Endothelial cell of umbilical vein (primary cell): ENCODE results near the gene POLD3.

Experiments used
- EZH2 ChIP-seq: IDR thresholded peaks from 2 replicates; pipeline ENCODE4 v1.6.1; 2012; ENCODE audit warnings: borderline replicate concordance, low read depth, mild to moderate bottlenecking, moderate library complexity, low read length, inconsistent platforms; ENCODE audit not compliant: severe bottlenecking
- POLR2A ChIP-seq: IDR thresholded peaks from 2 replicates; pipeline ENCODE4 v1.6.1; 2012; ENCODE audit warnings: low read depth, mild to moderate bottlenecking, control low read depth, low read length
- TF ChIP-seq, protein P1 (sequence below), 2 donors: IDR thresholded peaks; 1 replicate in 1 of 2; 2 replicates in 1 of 2; pipeline ENCODE4 v1.5.1; 2011; ENCODE audit warnings: low read length in 2 of 2, mild to moderate bottlenecking in 2 of 2, moderate library complexity in 2 of 2, control low read depth in 1 of 2, inconsistent platforms in 1 of 2, low read depth in 1 of 2; ENCODE audit not compliant: insufficient read depth in 1 of 2; ENCODE audit errors: extremely low read depth in 1 of 2

DNA sequence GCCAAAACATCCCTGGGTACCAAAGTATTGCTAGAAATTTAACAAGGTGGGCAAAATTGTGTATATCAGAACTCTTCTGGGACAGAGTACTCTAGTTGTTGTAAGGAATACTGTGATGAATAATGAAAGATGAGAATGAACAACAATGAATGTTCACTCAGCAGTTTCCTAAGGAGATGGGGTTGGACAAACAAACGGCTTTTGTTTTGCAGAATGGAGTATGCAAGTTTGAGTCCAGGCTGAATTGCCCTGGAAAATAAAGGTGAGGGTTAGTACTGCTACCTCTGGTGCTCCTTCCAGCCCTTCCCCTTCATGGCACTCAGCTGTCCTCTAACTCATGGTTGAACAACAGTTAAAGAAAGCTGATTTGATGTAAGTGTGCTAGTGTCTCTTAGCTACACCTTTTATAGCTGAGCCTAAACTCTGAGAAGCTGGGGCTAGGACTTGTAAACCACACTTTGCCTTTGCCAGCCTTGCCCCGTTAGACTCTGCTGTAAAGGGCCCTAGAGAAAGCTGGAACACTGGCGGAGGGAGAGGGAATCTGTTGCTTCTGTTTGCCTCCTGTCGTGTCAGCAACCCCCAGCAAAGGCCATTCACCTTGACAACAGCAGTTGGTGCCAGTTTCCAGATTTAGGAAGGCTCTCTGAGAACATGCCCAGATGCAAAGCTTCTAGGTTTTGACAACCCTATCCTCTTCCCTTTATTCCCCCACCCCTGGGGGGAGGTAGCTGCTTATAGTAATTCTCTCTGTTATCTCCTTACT, 41.2 kb upstream of the POLD3 start:
- TF ChIP-seq, protein P1, sequence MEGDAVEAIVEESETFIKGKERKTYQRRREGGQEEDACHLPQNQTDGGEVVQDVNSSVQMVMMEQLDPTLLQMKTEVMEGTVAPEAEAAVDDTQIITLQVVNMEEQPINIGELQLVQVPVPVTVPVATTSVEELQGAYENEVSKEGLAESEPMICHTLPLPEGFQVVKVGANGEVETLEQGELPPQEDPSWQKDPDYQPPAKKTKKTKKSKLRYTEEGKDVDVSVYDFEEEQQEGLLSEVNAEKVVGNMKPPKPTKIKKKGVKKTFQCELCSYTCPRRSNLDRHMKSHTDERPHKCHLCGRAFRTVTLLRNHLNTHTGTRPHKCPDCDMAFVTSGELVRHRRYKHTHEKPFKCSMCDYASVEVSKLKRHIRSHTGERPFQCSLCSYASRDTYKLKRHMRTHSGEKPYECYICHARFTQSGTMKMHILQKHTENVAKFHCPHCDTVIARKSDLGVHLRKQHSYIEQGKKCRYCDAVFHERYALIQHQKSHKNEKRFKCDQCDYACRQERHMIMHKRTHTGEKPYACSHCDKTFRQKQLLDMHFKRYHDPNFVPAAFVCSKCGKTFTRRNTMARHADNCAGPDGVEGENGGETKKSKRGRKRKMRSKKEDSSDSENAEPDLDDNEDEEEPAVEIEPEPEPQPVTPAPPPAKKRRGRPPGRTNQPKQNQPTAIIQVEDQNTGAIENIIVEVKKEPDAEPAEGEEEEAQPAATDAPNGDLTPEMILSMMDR (IDR thresholded peaks at IDR 0.05; ENCODE audit: extremely low read depth in 1 of 2, insufficient read depth in 1 of 2, low read depth in 1 of 2, low read length in 2 of 2): no peak
- TF ChIP-seq EZH2 (no peak), POLR2A (no peak)
